Measurements from ENCODE around the gene CASP4.
"Not testable (repeated sequence)": the region's sequence is repeated elsewhere in the genome, so short reads cannot be mapped to it uniquely, and the experiment has no call there.

Gene CASP4

GRCh38 chr11:104956528-104956927 lies 11.8 kb downstream of the CASP4 start:
- no peak for DNase-seq (ENCODE audit: low read depth)

GRCh38 chr11:104946907-104947306 lies 21.5 kb downstream of the CASP4 start:
- no peak for DNase-seq (ENCODE audit: low read depth)

- DNase-seq (ENCODE audit: low read depth), result no peak
These were observed 24.3 kb downstream of the CASP4 start for GRCh38 chr11:104944076-104944475.

- no peak for DNase-seq (ENCODE audit: low read depth)
These were observed 24.8 kb downstream of the CASP4 start for GRCh38 chr11:104943561-104943960.

- no peak for DNase-seq (ENCODE audit: low read depth)
These were observed 33.8 kb downstream of the CASP4 start for GRCh38 chr11:104934594-104934993.

- not testable (repeated sequence) for DNase-seq (ENCODE audit: low read depth)
These were observed 34.3 kb downstream of the CASP4 start for GRCh38 chr11:104934073-104934472.

GRCh38 chr11:104928811-104929210 lies 39.6 kb downstream of the CASP4 start:
- no peak for DNase-seq (ENCODE audit: low read depth)

- DNase-seq (ENCODE audit: low read depth), result no peak
These were observed 41.4 kb downstream of the CASP4 start for GRCh38 chr11:104926771-104927611.

GRCh38 chr11:104925850-104926249 lies 42.5 kb downstream of the CASP4 start:
- no peak for DNase-seq (ENCODE audit: low read depth)

- DNase-seq (ENCODE audit: low read depth), result no peak
These were observed 50.1 kb downstream of the CASP4 start for GRCh38 chr11:104918113-104918824.

GRCh38 chr11:104917271-104918112 lies 50.9 kb downstream of the CASP4 start:
- no peak for DNase-seq (ENCODE audit: low read depth)

GRCh38 chr11:104916442-104916841 lies 51.9 kb downstream of the CASP4 start:
- no peak for DNase-seq (ENCODE audit: low read depth)

- no peak for DNase-seq (ENCODE audit: low read depth)
These were observed 56.3 kb downstream of the CASP4 start for GRCh38 chr11:104912102-104912501.

- DNase-seq (ENCODE audit: low read depth), result no peak
These were observed 60.2 kb downstream of the CASP4 start for GRCh38 chr11:104908186-104908531.

- no peak for DNase-seq (ENCODE audit: low read depth)
These were observed 60.7 kb downstream of the CASP4 start for GRCh38 chr11:104907521-104908185.

- DNase-seq (ENCODE audit: low read depth), result no peak
These were observed 63.1 kb downstream of the CASP4 start for GRCh38 chr11:104905271-104905670.

- no peak for DNase-seq (ENCODE audit: low read depth)
These were observed 69.1 kb downstream of the CASP4 start for GRCh38 chr11:104899226-104899625.

- no peak for DNase-seq (ENCODE audit: low read depth)
These were observed 69.7 kb downstream of the CASP4 start for GRCh38 chr11:104898685-104899013.

GRCh38 chr11:104897891-104898684 lies 70.3 kb downstream of the CASP4 start, which contains the start of gene CASP12:
Gene CASP12 (minus strand): TSS chr11:104898460.
- no peak for DNase-seq (ENCODE audit: low read depth)

- no peak for DNase-seq (ENCODE audit: low read depth)
These were observed 72.7 kb downstream of the CASP4 start for GRCh38 chr11:104895634-104896033.

- no peak for DNase-seq (ENCODE audit: low read depth)
These were observed 74.5 kb downstream of the CASP4 start for GRCh38 chr11:104893876-104894275.
